Endothelial cell of umbilical vein (primary cell): ENCODE results near the gene CEP128. TPM values are rescaled to one million over a fixed set of nuclear protein-coding genes. Genes with fewer than 3 reads are reported as not detected.

ENCODE experiments used
- BruUV-seq: library from RNA; stranded (reverse); fragments of 400-500 nt; replicated peaks from 2 replicates; lab custom pipeline; 2021; lab: Mats Ljungman, UMichigan
- CTCF ChIA-PET: fragments of 300-600, 350-600 bp; sonication (Branson Sonifier 250); formaldehyde crosslinking; loops from one replicate; lab custom pipeline; 2021; ENCODE audit warnings: antibody characterized with exemption, inconsistent platforms; lab: Charles Lee
- POLR2A ChIA-PET: fragments of 300-600, 350-600 bp; sonication (Branson Sonifier 250); formaldehyde crosslinking; loops from one replicate; lab custom pipeline; 2021; ENCODE audit warnings: antibody characterized with exemption, inconsistent platforms; lab: Charles Lee
- DNase-seq: peaks from one replicate; pipeline ENCODE4 v3.0.0-alpha.2; 2011; ENCODE audit warnings: low read depth, low spot score
- FAIRE-seq: peaks from 2 replicates; lab custom pipeline; 2011; peaks lifted over from hg19 to GRCh38; lab: Jason Lieb, UNC
- H2AFZ ChIP-seq: 2 replicates; pipeline ENCODE4 v1.6.0; 2012; ENCODE audit warnings: low read depth, low read length, control low read depth, inconsistent platforms
- H3K27ac ChIP-seq: 2 replicates; pipeline ENCODE4 v1.5.1; 2011; ENCODE audit warnings: low read depth, mild to moderate bottlenecking, control low read depth, low read length, moderate library complexity; ENCODE audit not compliant: insufficient read depth
- H3K27me3 ChIP-seq, 2 experiments: 2 replicates each; pipeline versions ENCODE4 v1.6.0 to v1.6.1; 2011; ENCODE audit warnings: low read length in 2 of 2, mixed read lengths in 1 of 2; ENCODE audit not compliant: control insufficient read depth in 2 of 2, insufficient read depth in 2 of 2
- H3K36me3 ChIP-seq, 2 experiments: 2 replicates in 1 of 2; 3 replicates in 1 of 2; pipeline ENCODE4 v1.5.1; 2011; ENCODE audit warnings: low read length in 2 of 2, mild to moderate bottlenecking in 1 of 2, moderate library complexity in 1 of 2; ENCODE audit not compliant: control insufficient read depth in 2 of 2, insufficient read depth in 2 of 2; ENCODE audit errors: extremely low read depth in 1 of 2
- H3K4me1 ChIP-seq: 3 replicates; pipeline ENCODE4 v1.5.1; 2011; ENCODE audit warnings: mild to moderate bottlenecking, low read length; ENCODE audit not compliant: control insufficient read depth, insufficient read depth; ENCODE audit errors: extremely low read depth
- H3K4me2 ChIP-seq: 2 replicates; pipeline ENCODE4 v1.6.1; 2011; ENCODE audit warnings: low read length, control low read depth, mixed read lengths; ENCODE audit not compliant: insufficient read depth
- H3K4me3 ChIP-seq, 3 experiments: fragments of 200-600 bp in 1 of 3; sonication (generic), shearing (Covaris generic) in 1 of 3; replicated peaks in 1 of 3; 2 replicates each; pipeline ENCODE4 v1.5.1; 2011 to 2016; ENCODE audit warnings: control low read depth in 3 of 3, low read length in 3 of 3, mild to moderate bottlenecking in 2 of 3, inconsistent platforms in 1 of 3, low read depth in 1 of 3, moderate library complexity in 1 of 3; ENCODE audit not compliant: insufficient read depth in 1 of 3
- H3K79me2 ChIP-seq: 2 replicates; pipeline ENCODE4 v1.6.0; 2012; ENCODE audit warnings: low read length, inconsistent platforms; ENCODE audit not compliant: control insufficient read depth, insufficient read depth
- H3K9ac ChIP-seq: replicated peaks from 2 replicates; pipeline ENCODE3; 2011; ENCODE audit warnings: low read length, control low read depth; ENCODE audit not compliant: insufficient read depth; ENCODE audit errors: extremely low read depth
- H3K9me1 ChIP-seq: replicated peaks from 3 replicates; pipeline ENCODE4 v1.6.0; 2011; ENCODE audit warnings: mild to moderate bottlenecking, low read length; ENCODE audit not compliant: control insufficient read depth, insufficient read depth; ENCODE audit errors: extremely low read depth
- H3K9me3 ChIP-seq: replicated peaks from 2 replicates; pipeline ENCODE4 v1.5.1; 2012; ENCODE audit warnings: low read length, inconsistent platforms; ENCODE audit not compliant: control insufficient read depth, insufficient read depth
- H4K20me1 ChIP-seq: replicated peaks from 2 replicates; pipeline ENCODE3; 2011; ENCODE audit warnings: mild to moderate bottlenecking, low read length; ENCODE audit not compliant: control insufficient read depth, insufficient read depth; ENCODE audit errors: extremely low read depth
- CTCF ChIP-seq, 2 donors: IDR thresholded peaks; 1 replicate in 1 of 2; 2 replicates in 1 of 2; pipeline ENCODE4 v1.5.1; 2011; ENCODE audit warnings: low read length in 2 of 2, mild to moderate bottlenecking in 2 of 2, moderate library complexity in 2 of 2, control low read depth in 1 of 2, inconsistent platforms in 1 of 2, low read depth in 1 of 2; ENCODE audit not compliant: insufficient read depth in 1 of 2; ENCODE audit errors: extremely low read depth in 1 of 2
- EZH2 ChIP-seq: IDR thresholded peaks from 2 replicates; pipeline ENCODE4 v1.6.1; 2012; ENCODE audit warnings: borderline replicate concordance, low read depth, mild to moderate bottlenecking, moderate library complexity, low read length, inconsistent platforms; ENCODE audit not compliant: severe bottlenecking
- FOS ChIP-seq: IDR thresholded peaks from 2 replicates; pipeline ENCODE4 v1.6.1; 2011; ENCODE audit warnings: mild to moderate bottlenecking, low read length, moderate library complexity, borderline replicate concordance; ENCODE audit not compliant: insufficient read depth
- GATA2 ChIP-seq: IDR thresholded peaks from 2 replicates; pipeline ENCODE4 v1.7.0; 2011; ENCODE audit warnings: low read depth, mild to moderate bottlenecking, moderate library complexity, mixed read lengths, low read length; ENCODE audit not compliant: insufficient read length, insufficient read depth
- JUN ChIP-seq: IDR thresholded peaks from 2 replicates; pipeline ENCODE4 v1.6.1; 2011; ENCODE audit warnings: borderline replicate concordance, low read depth; ENCODE audit not compliant: insufficient read length, insufficient read depth
- MAX ChIP-seq: IDR thresholded peaks from 2 replicates; pipeline ENCODE4 v1.6.1; 2011; ENCODE audit not compliant: insufficient read depth, insufficient read length
- MYC ChIP-seq: IDR thresholded peaks from one replicate; pipeline ENCODE4 v1.6.1; 2011; ENCODE audit warnings: mild to moderate bottlenecking, low read depth, low read length
- POLR2A ChIP-seq: IDR thresholded peaks from 2 replicates; pipeline ENCODE4 v1.6.1; 2012; ENCODE audit warnings: low read depth, mild to moderate bottlenecking, control low read depth, low read length
- POLR2AphosphoS5 ChIP-seq: IDR thresholded peaks from 2 replicates; pipeline ENCODE4 v1.6.1; 2012; ENCODE audit warnings: low read depth, mild to moderate bottlenecking, control low read depth, low read length, moderate library complexity; ENCODE audit not compliant: insufficient read depth
- dilution Hi-C: fragments of 300-500 bp; cut with MboI; formaldehyde crosslinking; loops from one replicate; pipeline ENCODE4 v1.15.0; 2019; ENCODE audit warnings: low sequenced_read_pairs; ENCODE audit not compliant: extremely low pct_ligation_motif_present
- intact Hi-C: fragments of 100-400 bp; cut with micrococcal nuclease; formaldehyde crosslinking; loops from one replicate; pipeline ENCODE4 v1.10.0; 2022
- polyA plus RNA-seq, 4 experiments: library from polyadenylated mRNA; depleted of rRNA in 3 of 4; stranded (reverse) in 3 of 4; unstranded in 1 of 4; fragments of >200 nt; gene quantifications; 2 replicates each; pipeline versions ENCODE4 v1.2.1 to v1.2.3, GENCODE V29; 2011 to 2012; ENCODE audit warnings: missing spikeins in 1 of 4
- total RNA-seq: library from RNA; stranded (reverse); gene quantifications from 2 replicates; pipeline ENCODE4 v1.2.3, GENCODE V29; 2021

Gene CEP128
- total and polyA plus RNA-seq, 2 donors (not counting 3 experiments of a cell fraction or from before 2014, with no cell fraction given), result 0.91 to 23.7 TPM

- H3K4me3 ChIP-seq, result no peak overlapping the region
- H3K9me3 ChIP-seq, result no peaks in the 10 kb centered on the region
- peaks cover 8% of the 10 kb centered on the region for H3K4me1 ChIP-seq
- FAIRE-seq (no peak), DNase-seq (no peak)
- no peaks in the 10 kb centered on the region for H3K36me3 ChIP-seq
- no TSS peak for BruUV-seq
- H4K20me1 ChIP-seq, result no peaks in the 10 kb centered on the region
- intact Hi-C loops (no loop called here), dilution Hi-C loops (no loop called here)
- ChIA-PET CTCF (no interaction called here), POLR2A (no interaction called here)
- no peak overlapping the region for H2AFZ ChIP-seq
- H3K9me1 ChIP-seq, result no peaks in the 10 kb centered on the region
- no peaks in the 10 kb centered on the region for H3K27me3 ChIP-seq
- no peak overlapping the region for H3K4me2 ChIP-seq
- no peak overlapping the region for H3K9ac ChIP-seq
- no peak for TF ChIP-seq MYC
- no peaks in the 10 kb centered on the region for H3K79me2 ChIP-seq
- no peak overlapping the region for H3K27ac ChIP-seq
Measured at GRCh38 chr14:80544366-80544765, 397.2 kb downstream of the CEP128 start.

GRCh38 chr14:80543211-80543610, 398.3 kb downstream of the CEP128 start:
- dilution Hi-C loops (no loop called here), intact Hi-C loops (no loop called here)
- ChIA-PET POLR2A (no interaction called here), CTCF (no interaction called here)
- no peaks in the 10 kb centered on the region for H3K27me3 ChIP-seq
- H3K9me3 ChIP-seq, result no peaks in the 10 kb centered on the region
- no peak for FAIRE-seq
- no peak for DNase-seq
- peaks cover 8% of the 10 kb centered on the region for H3K4me1 ChIP-seq
- no TSS peak for BruUV-seq
- no peaks in the 10 kb centered on the region for H3K36me3 ChIP-seq
- H3K9me1 ChIP-seq, result no peaks in the 10 kb centered on the region
- H3K79me2 ChIP-seq, result no peaks in the 10 kb centered on the region
- no peak overlapping the region for H3K27ac ChIP-seq
- no peak overlapping the region for H3K4me2 ChIP-seq
- no peak overlapping the region for H2AFZ ChIP-seq
- H3K4me3 ChIP-seq, result no peak overlapping the region
- TF ChIP-seq EZH2 (no peak), POLR2A (no peak), MAX (no peak), CTCF (IDR thresholded peaks at IDR 0.05; ENCODE audit: extremely low read depth in 1 of 2, insufficient read depth in 1 of 2, low read depth in 1 of 2, low read length in 2 of 2) (no peak), JUN (no peak), GATA2 (no peak), FOS (no peak), MYC (no peak), POLR2AphosphoS5 (no peak)
- H3K9ac ChIP-seq, result no peak overlapping the region
- H4K20me1 ChIP-seq, result no peaks in the 10 kb centered on the region
